Vagina (tissue), 2 donors: ENCODE data around the gene TSNAXIP1.

ENCODE experiments used
- POLR2A ChIP-seq, 2 donors: fragments of 450-650 bp; IDR thresholded peaks; one replicate each; pipeline ENCODE4 v1.6.1; 2017; ENCODE audit warnings: antibody characterized with exemption in 2 of 2, mild to moderate bottlenecking in 2 of 2, moderate library complexity in 2 of 2
- POLR2AphosphoS5 ChIP-seq, 2 donors: sonication (generic); formaldehyde crosslinking; IDR thresholded peaks; one replicate each; pipeline ENCODE4 v1.9.0; 2017; ENCODE audit warnings: antibody characterized with exemption in 2 of 2, mild to moderate bottlenecking in 2 of 2, low read depth in 1 of 2; ENCODE audit not compliant: insufficient read depth in 1 of 2
- TF ChIP-seq, protein P1 (sequence below), 3 experiments: fragments of 450-650 bp in 2 of 3; fragments of 200-600 bp in 1 of 3; sonication (generic) in 1 of 3; IDR thresholded peaks; one replicate each; pipeline ENCODE4 v1.5.1; 2017 to 2019; ENCODE audit warnings: antibody characterized with exemption in 3 of 3, mild to moderate bottlenecking in 2 of 3, moderate library complexity in 2 of 3

GRCh38 chr16:67800338-67800926 is 6.3 kb upstream of the TSNAXIP1 start:
- no peak for TF ChIP-seq POLR2A (IDR thresholded peaks at IDR 0.05)
- TF ChIP-seq, protein P1, sequence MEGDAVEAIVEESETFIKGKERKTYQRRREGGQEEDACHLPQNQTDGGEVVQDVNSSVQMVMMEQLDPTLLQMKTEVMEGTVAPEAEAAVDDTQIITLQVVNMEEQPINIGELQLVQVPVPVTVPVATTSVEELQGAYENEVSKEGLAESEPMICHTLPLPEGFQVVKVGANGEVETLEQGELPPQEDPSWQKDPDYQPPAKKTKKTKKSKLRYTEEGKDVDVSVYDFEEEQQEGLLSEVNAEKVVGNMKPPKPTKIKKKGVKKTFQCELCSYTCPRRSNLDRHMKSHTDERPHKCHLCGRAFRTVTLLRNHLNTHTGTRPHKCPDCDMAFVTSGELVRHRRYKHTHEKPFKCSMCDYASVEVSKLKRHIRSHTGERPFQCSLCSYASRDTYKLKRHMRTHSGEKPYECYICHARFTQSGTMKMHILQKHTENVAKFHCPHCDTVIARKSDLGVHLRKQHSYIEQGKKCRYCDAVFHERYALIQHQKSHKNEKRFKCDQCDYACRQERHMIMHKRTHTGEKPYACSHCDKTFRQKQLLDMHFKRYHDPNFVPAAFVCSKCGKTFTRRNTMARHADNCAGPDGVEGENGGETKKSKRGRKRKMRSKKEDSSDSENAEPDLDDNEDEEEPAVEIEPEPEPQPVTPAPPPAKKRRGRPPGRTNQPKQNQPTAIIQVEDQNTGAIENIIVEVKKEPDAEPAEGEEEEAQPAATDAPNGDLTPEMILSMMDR (IDR thresholded peaks at IDR 0.05) = no peak
- no peak for TF ChIP-seq POLR2AphosphoS5 (IDR thresholded peaks at IDR 0.05; ENCODE audit: insufficient read depth in 1 of 2, low read depth in 1 of 2)
